PFSK-1 (cell line): Measurements from ENCODE around the gene ATAD2B.

Experiments used
- POLR2AphosphoS5 ChIP-seq: IDR thresholded peaks from 2 replicates; pipeline ENCODE4 v1.6.1; 2012; ENCODE audit warnings: low read depth, mild to moderate bottlenecking, control low read depth, low read length, moderate library complexity
- SIN3A ChIP-seq: IDR thresholded peaks from 2 replicates; pipeline ENCODE4 v1.6.1; 2012; ENCODE audit warnings: mild to moderate bottlenecking, low read length, moderate library complexity, borderline replicate concordance; ENCODE audit not compliant: insufficient read depth
- TAF1 ChIP-seq: IDR thresholded peaks from 2 replicates; pipeline ENCODE4 v1.6.1; 2012; ENCODE audit warnings: low read length, control low read depth, borderline replicate concordance; ENCODE audit not compliant: insufficient read depth

DNA sequence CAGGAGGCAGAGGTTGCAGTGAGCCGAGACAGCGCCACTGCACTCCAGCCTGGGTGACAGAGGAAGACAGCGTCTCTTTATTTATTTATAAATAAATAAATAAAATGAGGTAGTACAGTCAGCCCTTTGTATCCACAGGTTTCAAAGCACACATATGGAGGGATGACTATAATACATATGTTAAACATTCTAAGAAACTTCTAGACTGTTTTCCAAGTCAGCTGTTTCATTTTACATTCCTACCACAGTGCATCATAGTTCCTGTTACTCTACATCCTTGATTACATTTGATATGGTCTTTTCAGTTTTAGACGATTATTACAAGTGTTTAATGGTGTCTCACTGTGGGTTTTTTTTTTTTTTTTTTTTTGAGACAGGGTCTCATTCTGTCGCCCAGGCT lies 157.6 kb downstream of the ATAD2B start:
- TF ChIP-seq SIN3A (no peak), TAF1 (no peak), POLR2AphosphoS5 (no peak)
